Ureter (tissue), 1 donor: Measurements from ENCODE around the gene PRSS16. TPM values are rescaled to one million over a fixed set of nuclear protein-coding genes. Genes with fewer than 3 reads are reported as not detected.
A peak's percentile ranks its signal among the peaks of the same experiment; 100 is the strongest.
"Not testable (repeated sequence)": the region's sequence is repeated elsewhere in the genome, so short reads cannot be mapped to it uniquely, and the experiment has no call there.

Experiments used
- DNase-seq: peaks from one replicate; pipeline ENCODE4 v3.0.0-alpha.2; 2020; ENCODE audit warnings: low spot score
- total RNA-seq: library from RNA; stranded (reverse); gene quantifications from one replicate; pipeline ENCODE4 v1.2.4, GENCODE V29; 2023
- donor health status: DM: yes; HTN: yes; CAD: no.

The PRSS16 gene
- total RNA-seq, 1 donor from 2014 or later, result 13.0 TPM

GRCh38 chr6:27242589-27243265 is 4.8 kb upstream of the PRSS16 start:
- no peak for DNase-seq

GRCh38 chr6:27248783-27249182 is 1.3 kb downstream of the PRSS16 start:
- DNase-seq, result no peak

GRCh38 chr6:27250277-27251111 is 3.0 kb downstream of the PRSS16 start:
- DNase-seq, result no peak

- peak; percentile 90 for DNase-seq
Observed at GRCh38 chr6:27251112-27251605, 3.7 kb downstream of the PRSS16 start.

- DNase-seq, result peak; percentile 83
Observed at GRCh38 chr6:27251606-27252251, 4.2 kb downstream of the PRSS16 start.

- DNase-seq, result no peak
Observed at GRCh38 chr6:27254566-27254965, 7.1 kb downstream of the PRSS16 start.

GRCh38 chr6:27255866-27256265 is 8.4 kb downstream of the PRSS16 start:
- DNase-seq, result no peak

GRCh38 chr6:27260369-27260768 is 12.9 kb downstream of the PRSS16 start:
- DNase-seq, result no peak

- DNase-seq, result no peak
Observed at GRCh38 chr6:27260836-27261375, 13.4 kb downstream of the PRSS16 start.

- no peak for DNase-seq
Observed at GRCh38 chr6:27263886-27264285, 16.4 kb downstream of the PRSS16 start.

GRCh38 chr6:27267003-27267402 is 19.5 kb downstream of the PRSS16 start:
- not testable (repeated sequence) for DNase-seq

- DNase-seq, result no peak
Observed at GRCh38 chr6:27267857-27268434, 20.4 kb downstream of the PRSS16 start.

- no peak for DNase-seq
Observed at GRCh38 chr6:27268803-27269202, 21.3 kb downstream of the PRSS16 start.

GRCh38 chr6:27273783-27274182 is 26.3 kb downstream of the PRSS16 start:
- DNase-seq, result no peak

- DNase-seq, result no peak
Observed at GRCh38 chr6:27275025-27275956, 27.8 kb downstream of the PRSS16 start.

- DNase-seq, result no peak
Observed at GRCh38 chr6:27279513-27280063, 32.1 kb downstream of the PRSS16 start.

GRCh38 chr6:27280064-27280539 is 32.6 kb downstream of the PRSS16 start:
- DNase-seq, result no peak

GRCh38 chr6:27280540-27281000 is 33.1 kb downstream of the PRSS16 start:
- DNase-seq, result no peak

- no peak for DNase-seq
Observed at GRCh38 chr6:27281105-27281539, 33.6 kb downstream of the PRSS16 start.

- no peak for DNase-seq
Observed at GRCh38 chr6:27281569-27281968, 34.1 kb downstream of the PRSS16 start.
